Daoy (cell line): ENCODE measurements around the gene AKAP3. TPM values are rescaled to one million over a fixed set of nuclear protein-coding genes. Genes with fewer than 3 reads are reported as not detected.

ENCODE experiments used
- DNase-seq: peaks from one replicate; pipeline ENCODE4 v3.0.0-alpha.2; 2015; ENCODE audit warnings: low read depth
- total RNA-seq: library from RNA; depleted of rRNA; stranded (reverse); fragments of >200 nt; shearing (Covaris generic); gene quantifications from 2 replicates; pipeline ENCODE4 v1.2.3, GENCODE V29; 2014; rRNA removed

AKAP3 gene
- total RNA-seq, 1 experiment from 2014 or later: 0.97 TPM

DNA sequence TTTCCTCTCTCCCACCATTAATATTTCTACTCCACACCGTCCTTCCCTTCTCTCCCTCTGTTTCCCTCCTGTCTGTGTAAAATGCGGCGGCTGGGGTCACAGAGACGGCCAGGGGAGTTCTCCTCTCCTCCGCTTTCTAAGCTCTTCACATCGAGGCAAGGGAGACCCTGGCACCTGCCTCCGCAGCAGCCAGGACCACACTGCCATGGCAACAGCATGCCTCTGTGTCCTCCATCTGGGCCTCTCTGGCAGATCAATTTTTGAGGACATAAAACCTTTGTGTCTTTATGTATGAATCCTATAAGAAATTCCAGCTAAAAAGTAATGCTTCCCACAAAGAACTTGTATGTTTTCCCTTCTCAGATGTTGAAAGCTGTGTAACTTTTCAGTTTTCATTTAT, 45.4 kb downstream of the AKAP3 start:
- no peak for DNase-seq

DNA sequence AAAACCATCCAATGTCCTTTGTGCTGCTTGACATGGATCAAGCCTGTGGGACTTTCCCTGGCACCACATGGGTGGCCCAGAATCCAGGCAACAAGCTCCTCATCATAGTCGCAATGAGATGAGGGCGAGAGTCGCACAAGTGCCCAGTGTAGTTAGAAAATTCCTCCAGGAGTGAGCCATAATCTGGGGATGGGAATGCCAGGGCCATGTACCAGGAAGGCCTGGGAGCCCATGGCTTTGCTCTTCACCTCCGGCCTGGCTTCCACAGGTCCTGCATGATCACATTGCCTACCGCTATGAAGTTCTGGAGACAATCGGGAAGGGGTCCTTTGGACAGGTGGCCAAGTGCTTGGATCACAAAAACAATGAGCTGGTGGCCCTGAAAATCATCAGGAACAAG, 53.0 kb downstream of the AKAP3 start:
- DNase-seq: no peak

DNA sequence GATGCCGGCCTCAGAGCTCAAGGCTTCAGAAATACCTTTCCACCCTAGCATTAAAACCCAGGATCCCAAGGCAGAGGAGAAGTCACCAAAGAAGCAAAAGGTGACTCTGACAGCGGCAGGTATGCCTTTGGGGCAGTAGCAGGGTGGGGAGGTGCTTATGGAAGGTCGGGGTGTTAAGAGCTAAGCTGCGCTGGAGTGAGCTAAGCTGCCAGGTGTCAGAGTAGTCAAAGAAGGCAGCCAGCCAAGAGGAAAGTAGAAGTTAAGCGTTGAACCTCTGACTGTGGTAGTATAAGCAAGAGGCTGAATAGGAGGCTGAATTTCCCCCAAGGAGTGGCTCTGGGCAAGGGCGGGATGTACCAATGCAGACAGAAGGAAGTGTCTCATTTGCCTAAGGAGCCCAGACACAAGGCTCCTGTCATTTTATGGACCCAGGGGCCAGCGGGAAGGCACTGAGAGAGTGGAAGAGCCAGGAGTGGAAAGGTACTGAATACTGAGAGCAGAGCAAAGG, 57.6 kb downstream of the AKAP3 start:
- DNase-seq: no peak

DNA sequence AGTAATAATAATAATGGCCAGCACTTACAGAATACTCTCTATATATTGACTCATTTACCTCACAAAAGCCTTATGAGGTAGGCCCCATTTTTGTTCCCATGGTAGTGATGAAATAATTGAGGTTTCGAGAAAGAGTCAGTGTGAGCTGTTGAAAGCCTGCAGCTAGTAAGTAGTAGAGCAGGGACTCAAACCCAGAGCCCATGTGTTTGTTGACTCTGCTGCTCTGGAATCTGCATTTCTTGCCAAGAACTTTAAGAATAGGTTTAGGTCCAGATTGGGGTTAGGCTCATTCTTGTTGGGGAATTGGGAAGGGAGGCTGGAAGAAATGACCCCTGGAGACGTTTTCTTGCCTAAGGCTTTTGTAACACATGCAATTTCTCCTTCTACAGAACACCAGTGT, 58.9 kb downstream of the AKAP3 start:
- no peak for DNase-seq

DNA sequence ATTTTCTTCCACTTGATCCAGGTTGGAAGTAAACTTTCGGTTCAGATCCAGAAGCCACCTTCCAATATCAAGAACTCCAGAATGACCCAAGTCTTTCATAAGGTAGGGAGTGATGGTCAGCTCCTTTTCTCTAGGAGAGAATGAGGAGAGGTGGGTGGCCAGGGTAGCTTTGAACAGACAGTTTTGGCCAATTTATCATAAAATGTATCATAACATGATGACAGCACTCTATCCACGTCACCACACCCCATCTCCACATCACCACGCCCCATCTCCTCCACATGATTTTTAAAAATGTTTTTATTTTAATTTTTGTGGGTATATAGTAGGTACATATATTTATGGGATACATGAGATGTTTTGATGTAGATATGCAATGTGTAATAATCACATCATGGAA, 59.9 kb downstream of the AKAP3 start:
- DNase-seq: no peak

DNA sequence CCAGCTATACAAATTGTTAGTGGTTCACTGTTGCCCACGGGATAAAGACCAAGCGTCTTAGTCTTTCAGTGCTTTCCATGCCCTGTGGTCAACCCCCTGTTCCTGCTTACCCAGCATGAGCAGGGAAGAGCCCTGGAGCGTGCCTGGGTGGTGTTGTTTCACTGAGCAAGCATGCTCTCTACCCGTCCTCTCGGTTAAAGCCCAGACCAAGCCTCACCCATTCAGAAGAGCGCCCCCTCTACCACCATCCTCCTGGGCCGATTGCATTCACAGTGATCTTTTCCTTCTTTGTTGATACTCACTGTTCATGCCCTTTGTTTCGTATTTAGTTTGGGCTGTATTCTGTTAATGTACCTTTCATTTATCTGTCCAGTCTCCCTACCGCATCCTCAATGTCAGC, 61.7 kb downstream of the AKAP3 start:
- DNase-seq: peak; percentile 6

DNA sequence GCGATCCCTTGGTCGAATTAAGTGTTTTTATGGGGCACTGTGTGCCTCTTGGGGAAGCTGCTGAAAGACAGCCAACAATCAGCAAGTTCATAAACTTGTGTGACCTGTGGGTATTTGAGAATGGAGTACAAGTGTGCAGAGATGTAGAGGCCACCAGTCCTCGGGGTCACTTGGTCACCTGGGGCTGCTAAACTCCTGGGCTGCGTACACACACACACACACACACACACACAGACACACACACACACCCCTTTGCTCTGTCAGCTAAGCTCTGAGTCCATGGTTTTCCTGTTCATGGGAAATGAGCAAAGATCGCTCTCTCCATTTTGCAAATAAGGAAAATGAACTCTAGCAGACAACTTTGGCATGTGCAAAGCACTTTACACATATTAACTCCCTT, 62.4 kb downstream of the AKAP3 start:
- no peak for DNase-seq

DNA sequence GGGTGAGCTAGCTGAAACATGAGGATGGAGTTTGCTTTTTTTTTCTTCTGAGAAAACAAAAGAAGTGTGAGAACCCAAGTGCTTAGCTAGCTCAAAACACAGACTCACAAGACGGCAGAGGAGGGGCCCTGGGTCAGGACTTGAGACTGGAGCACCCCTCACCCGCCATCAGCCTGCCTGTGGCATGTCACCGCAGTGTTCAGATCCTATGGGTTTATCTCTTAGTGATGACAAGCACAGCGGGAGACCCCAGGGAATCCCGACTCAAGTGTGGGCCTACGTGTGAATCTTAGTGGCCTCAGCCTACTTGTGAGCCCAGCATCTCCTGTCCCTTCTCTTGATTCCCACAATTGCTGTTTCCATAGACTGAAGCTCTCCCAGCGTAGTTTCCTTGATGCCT, 64.0 kb downstream of the AKAP3 start:
- DNase-seq: no peak

DNA sequence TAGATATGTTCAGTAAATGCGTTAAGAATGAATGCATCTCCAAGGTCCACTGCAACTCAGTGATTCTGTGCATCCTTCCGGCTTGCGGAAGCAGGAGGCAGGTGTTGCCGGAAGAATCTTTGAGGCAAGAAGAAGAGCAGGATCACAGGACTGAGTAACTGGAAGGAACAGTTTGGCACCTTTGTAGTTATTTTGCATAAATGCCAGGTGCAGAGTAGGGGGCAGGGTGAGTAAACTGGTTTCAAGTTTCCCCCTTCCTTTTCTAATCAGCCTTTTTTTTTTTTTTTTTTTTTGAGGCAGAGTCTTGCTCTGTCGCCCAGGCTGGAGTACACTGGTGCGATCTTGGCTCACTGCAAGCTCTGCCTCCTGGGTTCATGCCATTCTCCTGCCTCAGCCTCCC, 64.6 kb downstream of the AKAP3 start:
- no peak for DNase-seq

DNA sequence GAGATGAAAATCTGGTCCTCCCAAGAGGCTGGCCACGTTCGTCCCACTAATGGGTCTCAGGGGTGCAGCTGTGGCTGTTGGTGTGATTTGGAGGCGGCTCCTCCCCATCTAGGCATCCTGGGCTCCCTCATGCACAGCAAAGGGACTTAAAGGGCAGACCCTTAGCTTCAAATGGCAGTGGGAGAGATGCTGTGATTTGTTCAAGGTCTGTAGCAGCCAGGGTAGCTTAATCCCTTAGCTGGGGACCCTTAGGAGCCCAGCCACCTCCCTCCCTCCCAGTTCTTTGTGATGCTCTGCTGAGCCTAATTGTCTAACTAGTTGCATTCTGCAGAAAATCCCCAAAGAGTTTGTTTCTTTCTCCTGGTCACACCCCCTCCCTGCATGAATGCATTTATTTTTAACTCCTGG, 68.6 kb downstream of the AKAP3 start:
- no peak for DNase-seq

DNA sequence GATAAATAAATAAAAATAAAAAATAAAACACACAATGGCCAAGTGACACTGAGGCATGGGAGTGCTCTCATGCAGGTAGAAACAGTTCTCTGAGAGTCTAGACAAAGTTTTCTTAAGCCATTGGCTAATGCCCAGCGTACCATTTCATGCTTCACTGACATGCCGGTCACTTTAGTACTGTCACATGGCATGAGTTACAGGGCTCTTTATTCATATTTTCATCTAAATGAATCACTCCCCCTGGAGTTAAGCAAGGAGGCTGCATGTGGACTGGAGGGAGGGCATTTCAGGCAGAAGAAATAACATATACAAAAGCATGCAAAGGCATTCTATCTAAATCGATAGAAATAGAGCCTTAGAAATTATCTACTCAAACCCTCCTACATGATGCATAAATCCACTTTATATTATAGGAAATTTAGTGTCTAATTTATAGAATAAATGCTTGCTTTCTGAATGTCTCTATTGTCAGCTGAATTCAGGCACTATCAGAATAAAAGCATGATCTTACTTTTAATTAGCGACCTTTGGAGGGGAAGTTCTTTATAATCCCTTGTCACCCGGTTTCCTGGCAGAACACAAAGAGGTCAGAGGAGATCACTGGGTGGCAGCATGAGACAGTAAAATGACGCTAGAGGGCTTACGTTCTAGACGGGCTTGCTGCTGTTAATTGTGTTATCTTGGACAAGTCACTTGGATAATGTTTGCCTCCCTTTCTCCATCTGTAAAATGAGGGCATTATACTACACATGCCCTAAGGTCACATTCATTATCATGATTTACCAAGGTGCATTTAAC, 69.3 kb downstream of the AKAP3 start:
- peak; percentile 13 for DNase-seq

DNA sequence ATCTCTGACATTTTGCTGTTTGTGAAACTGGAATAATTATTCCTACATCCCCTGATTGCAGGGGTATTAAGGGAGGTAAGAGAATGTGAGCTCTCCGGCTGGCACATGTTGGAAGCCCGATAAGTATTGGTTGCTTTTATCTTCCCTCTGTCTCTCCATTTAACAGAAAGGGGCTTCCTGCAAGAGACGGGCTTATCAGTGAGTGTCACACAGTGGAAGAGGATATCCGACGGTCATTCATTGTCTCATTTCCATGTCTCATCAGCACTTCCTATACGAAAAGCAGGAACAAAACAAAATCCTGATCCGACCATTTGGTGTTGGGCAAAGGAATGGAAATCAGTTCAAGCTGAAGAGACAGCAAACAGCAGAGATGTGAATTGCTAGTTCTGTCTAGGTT, 76.2 kb downstream of the AKAP3 start:
- DNase-seq: no peak

DNA sequence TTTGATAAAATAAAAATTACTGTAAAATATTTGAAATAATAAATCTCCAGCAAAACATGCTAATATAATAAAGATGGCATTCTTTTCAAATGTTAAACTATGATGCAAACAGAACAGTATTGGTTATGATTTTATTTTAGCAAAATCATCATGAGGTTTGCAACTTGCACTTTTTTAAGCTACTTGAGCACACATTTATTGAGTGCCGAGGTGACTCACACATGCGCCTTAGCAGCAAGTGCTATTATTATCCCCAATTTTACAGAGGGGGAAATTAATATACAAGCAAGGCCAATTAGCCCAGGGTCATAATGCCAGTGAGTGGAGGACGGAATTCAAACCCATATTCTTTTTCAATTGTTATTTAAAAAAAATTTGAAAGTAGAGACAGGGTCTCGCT, 79.6 kb downstream of the AKAP3 start:
- no peak for DNase-seq

DNA sequence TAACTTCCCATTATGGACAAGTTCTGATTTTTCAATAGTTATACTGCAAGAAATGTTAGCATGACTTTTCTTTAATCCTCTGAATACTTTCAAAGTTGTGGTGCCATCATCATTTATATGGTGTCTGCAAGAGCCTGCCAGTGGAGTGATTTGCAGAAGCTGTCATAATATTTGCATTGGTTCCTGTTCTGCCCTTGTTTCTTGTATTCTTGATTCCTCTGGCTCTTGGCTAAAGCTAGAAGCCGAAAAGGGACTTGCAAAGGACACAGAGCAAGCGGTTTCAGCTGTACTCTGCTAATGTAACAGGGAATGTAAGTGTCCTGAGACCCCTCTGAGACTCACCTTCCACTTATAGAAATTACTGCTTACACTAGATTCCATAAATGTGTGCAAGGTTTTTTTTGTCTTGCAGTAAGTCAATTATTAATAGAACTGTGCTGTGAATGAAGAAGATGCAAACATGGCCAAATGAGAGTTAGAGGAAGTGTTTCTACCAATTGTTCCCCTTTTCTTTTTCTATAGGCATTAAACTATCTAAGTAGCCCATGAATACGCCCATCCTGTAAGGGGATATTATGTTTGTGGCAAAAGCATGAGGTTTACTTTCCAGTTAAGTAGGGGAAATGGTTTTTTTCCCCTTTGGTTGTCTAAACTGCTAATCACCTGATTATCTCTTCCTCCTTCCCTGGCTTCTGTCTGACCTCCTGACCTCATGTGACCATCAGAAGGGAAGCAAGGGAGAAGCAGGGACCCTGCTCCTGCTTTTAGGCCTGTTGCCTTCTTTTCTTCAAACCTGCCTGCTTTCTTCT, 81.6 kb downstream of the AKAP3 start:
- no peak for DNase-seq

DNA sequence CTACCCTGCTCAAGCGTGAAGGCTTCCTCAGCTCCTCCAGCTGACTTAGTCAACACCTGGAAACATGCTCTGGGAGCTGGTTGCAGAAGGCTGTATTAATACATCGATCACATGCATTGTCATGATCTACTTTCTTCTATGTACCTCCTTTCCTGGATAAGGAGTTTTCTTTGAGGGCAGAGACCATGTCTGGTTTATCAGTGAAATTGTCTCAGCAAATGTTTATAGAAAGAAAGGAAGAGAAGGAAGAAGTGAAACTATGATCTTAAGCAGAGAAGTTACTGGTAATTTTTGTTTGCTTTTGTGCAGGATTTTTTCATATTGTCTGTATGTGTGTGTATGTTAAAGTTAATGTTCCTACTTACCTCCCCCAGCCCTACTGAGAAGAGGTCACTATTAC, 82.4 kb downstream of the AKAP3 start:
- DNase-seq: no peak

Other genes with a start within 250 kb of the AKAP3 start
- gene FGF6, start 203.2 kb downstream of the AKAP3 start, total RNA-seq: not detected in 2 replicates
- gene RAD51AP1, start 110.2 kb downstream of the AKAP3 start, total RNA-seq: 106 and 121 TPM in 2 replicates
- 36.0 and 48.5 TPM in 2 replicates for gene DYRK4, start 86.8 kb downstream of the AKAP3 start, total RNA-seq
- gene NDUFA9, start 63 bp upstream of the AKAP3 start, total RNA-seq: 186 and 291 TPM in 2 replicates
- 3.0 and 6.8 TPM in 2 replicates for gene GALNT8, start 71.3 kb upstream of the AKAP3 start, total RNA-seq